Muscle layer of duodenum (tissue), 2 donors: ENCODE measurements around the gene CCDC24.

Experiments
- H3K27ac ChIP-seq: one replicate; pipeline ENCODE4 v1.7.0; 2013; ENCODE audit warnings: mild to moderate bottlenecking, low read length
- H3K27me3 ChIP-seq: one replicate; pipeline ENCODE4 v1.7.0; 2013; ENCODE audit warnings: low read depth, mild to moderate bottlenecking, control low read depth, low read length
- H3K36me3 ChIP-seq, 2 donors: one replicate each; pipeline ENCODE4 v1.7.0; 2013; ENCODE audit warnings: low read length in 2 of 2, control low read depth in 1 of 2, mild to moderate bottlenecking in 1 of 2; ENCODE audit not compliant: insufficient read depth in 2 of 2, control insufficient read depth in 1 of 2
- H3K4me1 ChIP-seq, 2 donors: one replicate each; pipeline ENCODE4 v1.7.0; 2013; ENCODE audit warnings: low read length in 2 of 2, mild to moderate bottlenecking in 2 of 2, control low read depth in 1 of 2, moderate library complexity in 1 of 2; ENCODE audit not compliant: insufficient read depth in 2 of 2, control insufficient read depth in 1 of 2
- H3K4me3 ChIP-seq, 2 donors: one replicate each; pipeline ENCODE4 v1.7.0; 2013; ENCODE audit warnings: low read length in 2 of 2, low read depth in 1 of 2, mild to moderate bottlenecking in 1 of 2
- H3K9me3 ChIP-seq, 2 donors: one replicate each; pipeline ENCODE4 v1.7.0; 2013; ENCODE audit warnings: low read length in 2 of 2, control low read depth in 1 of 2, mild to moderate bottlenecking in 1 of 2; ENCODE audit not compliant: control insufficient read depth in 1 of 2
- donor health status: healthy.

Gene CCDC24

GRCh38 chr1:43982241-43982640 is 9.2 kb upstream of the CCDC24 start:
- H3K4me1 ChIP-seq: peaks cover 8 to 17% of the 10 kb centered on the region in 2 donors
- no peak overlapping the region for H3K4me3 ChIP-seq
- H3K27me3 ChIP-seq: no peaks in the 10 kb centered on the region
- H3K9me3 ChIP-seq: no peaks in the 10 kb centered on the region
- H3K27ac ChIP-seq: no peak overlapping the region
- peaks cover 6 to 9% of the 10 kb centered on the region in 2 donors for H3K36me3 ChIP-seq

DNA sequence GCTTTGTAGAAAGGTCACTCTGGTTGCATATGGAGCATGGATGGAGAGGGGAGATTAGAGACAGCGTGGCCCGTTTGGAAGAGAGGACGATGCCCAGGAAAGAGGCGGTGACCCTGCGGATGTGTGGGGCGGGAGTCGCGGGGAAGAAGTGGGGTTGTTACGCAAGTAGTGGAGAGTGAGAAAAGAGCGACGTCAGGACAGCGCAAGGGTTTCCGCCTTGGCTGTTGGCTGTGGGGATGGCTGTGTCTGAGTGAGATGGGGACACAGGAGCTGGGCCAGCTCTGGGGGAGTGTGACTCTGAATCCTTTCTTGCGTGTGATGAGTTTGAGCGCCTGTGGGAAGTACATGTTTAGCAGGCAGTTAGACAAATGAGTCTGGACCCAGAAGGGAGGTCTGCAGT is 8.6 kb upstream of the CCDC24 start:
- Histone ChIP-seq H3K9me3 (no peaks in the 10 kb centered on the region), H3K36me3 (peaks cover under 1 to 9% of the 10 kb centered on the region in 2 donors), H3K27me3 (no peaks in the 10 kb centered on the region), H3K4me3 (no peak overlapping the region), H3K27ac (no peak overlapping the region), H3K4me1 (peaks cover 8 to 13% of the 10 kb centered on the region in 2 donors)

- peaks cover 0 to 9% of the 10 kb centered on the region in 2 donors for H3K36me3 ChIP-seq
- no peaks in the 10 kb centered on the region for H3K9me3 ChIP-seq
- H3K4me3 ChIP-seq: no peak overlapping the region
- H3K27ac ChIP-seq: no peak overlapping the region
- peaks cover 8 to 9% of the 10 kb centered on the region in 2 donors for H3K4me1 ChIP-seq
- H3K27me3 ChIP-seq: no peaks in the 10 kb centered on the region
Observed at GRCh38 chr1:43983253-43983899, 8.0 kb upstream of the CCDC24 start.

DNA sequence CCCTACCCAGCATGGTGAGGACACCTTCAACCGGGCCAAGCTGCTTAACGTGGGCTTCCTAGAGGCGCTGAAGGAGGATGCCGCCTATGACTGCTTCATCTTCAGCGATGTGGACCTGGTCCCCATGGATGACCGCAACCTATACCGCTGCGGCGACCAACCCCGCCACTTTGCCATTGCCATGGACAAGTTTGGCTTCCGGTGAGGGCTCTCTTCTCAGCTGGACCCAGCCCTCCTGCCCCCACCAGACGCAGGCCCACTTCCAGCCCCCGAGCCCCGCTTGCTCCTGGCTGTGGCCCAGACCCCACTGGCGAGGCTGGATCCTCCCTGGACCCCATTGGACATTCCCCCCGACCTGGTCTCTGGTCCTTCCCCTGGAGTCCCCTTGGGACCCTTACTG is 6.5 kb upstream of the CCDC24 start:
- H3K4me1 ChIP-seq: peaks cover 4 to 8% of the 10 kb centered on the region in 2 donors
- H3K27ac ChIP-seq: no peak overlapping the region
- H3K36me3 ChIP-seq: peaks cover 0 to 9% of the 10 kb centered on the region in 2 donors
- H3K4me3 ChIP-seq: no peak overlapping the region
- no peaks in the 10 kb centered on the region for H3K27me3 ChIP-seq
- no peaks in the 10 kb centered on the region for H3K9me3 ChIP-seq

- H3K36me3 ChIP-seq: peaks cover 0 to 9% of the 10 kb centered on the region in 2 donors
- no peaks in the 10 kb centered on the region for H3K27me3 ChIP-seq
- H3K9me3 ChIP-seq: no peaks in the 10 kb centered on the region
- no peak overlapping the region for H3K4me3 ChIP-seq
- H3K27ac ChIP-seq: no peak overlapping the region
- peaks cover 0 to 6% of the 10 kb centered on the region in 2 donors for H3K4me1 ChIP-seq
Observed at GRCh38 chr1:43985984-43986595, 5.3 kb upstream of the CCDC24 start.

DNA sequence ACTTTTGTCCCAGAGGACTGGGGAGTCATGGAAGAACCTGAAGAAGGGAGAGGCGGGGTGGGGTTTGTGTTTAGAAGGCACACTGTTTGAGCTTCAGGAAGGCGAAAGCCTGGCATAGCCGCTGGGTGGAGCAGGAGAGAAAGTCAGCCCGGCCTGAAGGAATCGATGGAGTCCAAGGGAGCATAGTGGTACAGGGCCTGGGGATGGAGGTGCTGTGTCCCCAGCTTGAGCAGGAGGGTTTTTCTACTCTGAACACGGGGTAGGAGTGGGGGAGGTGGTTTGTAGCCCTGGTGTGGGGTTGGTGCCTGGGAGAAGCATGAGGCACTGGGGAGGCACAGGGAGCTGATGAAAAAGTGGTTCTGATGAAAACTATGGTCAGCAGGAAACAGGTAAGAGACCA is 4.7 kb upstream of the CCDC24 start:
- no peaks in the 10 kb centered on the region for H3K9me3 ChIP-seq
- no peak overlapping the region for H3K27ac ChIP-seq
- H3K4me1 ChIP-seq: peaks cover 0 to 8% of the 10 kb centered on the region in 2 donors
- no peak overlapping the region for H3K4me3 ChIP-seq
- H3K36me3 ChIP-seq: peaks cover 0 to 9% of the 10 kb centered on the region in 2 donors
- no peaks in the 10 kb centered on the region for H3K27me3 ChIP-seq

GRCh38 chr1:43987159-43987902 is 4.1 kb upstream of the CCDC24 start:
- Histone ChIP-seq H3K4me3 (no peak overlapping the region), H3K9me3 (no peaks in the 10 kb centered on the region), H3K36me3 (peaks cover 0 to 9% of the 10 kb centered on the region in 2 donors), H3K4me1 (peaks cover 0 to 8% of the 10 kb centered on the region in 2 donors), H3K27ac (no peak overlapping the region), H3K27me3 (no peaks in the 10 kb centered on the region)

GRCh38 chr1:43990271-43991199 is 864 bp upstream of the CCDC24 start:
- Histone ChIP-seq H3K27ac (peak overlapping the region; percentile 39), H3K9me3 (no peaks in the 10 kb centered on the region), H3K27me3 (no peaks in the 10 kb centered on the region), H3K4me1 (peaks cover 0 to 8% of the 10 kb centered on the region in 2 donors), H3K36me3 (peaks cover 0 to 8% of the 10 kb centered on the region in 2 donors), H3K4me3 (peak overlapping the region; percentile 65 to 79)

DNA sequence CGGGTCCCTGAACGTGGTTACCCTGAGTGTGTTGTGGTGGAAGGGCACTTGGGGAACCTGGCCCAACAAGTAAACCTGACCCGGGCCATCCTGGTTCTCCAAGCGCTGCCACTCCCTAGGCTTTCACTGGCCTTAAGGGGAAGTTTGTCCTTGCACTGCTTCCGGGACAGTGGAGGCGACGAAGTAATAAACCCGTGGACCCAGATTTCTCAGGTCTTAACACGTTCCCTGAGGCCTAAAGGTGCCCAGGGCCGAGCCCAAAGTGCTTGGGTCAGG is 261 bp upstream of the CCDC24 start:
- H3K36me3 ChIP-seq: peaks cover 0 to 2% of the 10 kb centered on the region in 2 donors

GRCh38 chr1:43992232-43992995 is 1.0 kb downstream of the CCDC24 start:
- H3K27ac ChIP-seq: no peak overlapping the region
- no peaks in the 10 kb centered on the region for H3K27me3 ChIP-seq
- peaks cover 0 to 16% of the 10 kb centered on the region in 2 donors for H3K4me1 ChIP-seq
- no peaks in the 10 kb centered on the region for H3K36me3 ChIP-seq
- peak overlapping the region; percentile 65 to 79 for H3K4me3 ChIP-seq
- no peaks in the 10 kb centered on the region for H3K9me3 ChIP-seq

More for the DNA sequence above, 261 bp upstream of the CCDC24 start:
- peaks cover 0 to 8% of the 10 kb centered on the region in 2 donors for H3K4me1 ChIP-seq
- H3K27me3 ChIP-seq: no peaks in the 10 kb centered on the region
- H3K9me3 ChIP-seq: no peaks in the 10 kb centered on the region
- H3K27ac ChIP-seq: peak overlapping the region; percentile 39
- peak overlapping the region; percentile 65 to 79 for H3K4me3 ChIP-seq
